NB4 (cell line): ENCODE measurements around the gene COL4A6.

ENCODE experiments used
- CTCF ChIP-seq: IDR thresholded peaks from one replicate; pipeline ENCODE4 v1.5.1; 2012; ENCODE audit warnings: low read depth, low read length
- POLR2A ChIP-seq: IDR thresholded peaks from 2 replicates; pipeline ENCODE4 v1.6.1; 2011; ENCODE audit warnings: mild to moderate bottlenecking; ENCODE audit not compliant: insufficient read length; ENCODE audit errors: extremely low read depth

- TF ChIP-seq CTCF (no peak), POLR2A (no peak)
Observed at GRCh38 chrX:108297290-108297689, 140.9 kb downstream of the COL4A6 start.
